ENCODE results near the gene MARCHF9. TPM values are rescaled to one million over a fixed set of nuclear protein-coding genes. Genes with fewer than 3 reads are reported as not detected.

MARCHF9 gene
- total RNA-seq, 1 donor from 2014 or later = 6.3 TPM

DNA sequence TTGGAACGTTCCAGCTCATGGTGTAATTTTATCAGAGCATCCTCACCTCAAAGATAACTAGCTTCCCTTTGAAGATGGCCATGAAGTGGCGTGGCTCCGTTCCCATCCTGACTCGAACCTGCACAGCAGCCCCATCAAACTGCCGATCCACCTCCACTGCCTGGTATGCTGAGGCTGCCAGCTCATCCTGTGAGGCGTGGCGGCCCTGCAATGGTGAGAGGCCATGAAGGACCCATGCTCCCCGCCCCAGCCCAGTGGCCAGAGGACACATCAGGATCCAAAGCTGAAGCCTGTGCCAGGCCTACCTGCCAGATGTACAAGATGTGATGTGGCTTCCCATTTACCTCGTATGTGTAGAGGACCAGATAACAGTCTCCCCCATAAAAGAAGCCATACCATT lies 52.4 kb downstream of the MARCHF9 start:
- FAIRE-seq (no peak), DNase-seq (ENCODE audit: low read depth) (no peak)
- H3K4me3 ChIP-seq (ENCODE audit: low read depth, low read length) = no peak overlapping the region
- no peaks in the 10 kb centered on the region for H3K27me3 ChIP-seq (ENCODE audit: control insufficient read depth, insufficient read depth, low read length)
- TF ChIP-seq, protein P1, sequence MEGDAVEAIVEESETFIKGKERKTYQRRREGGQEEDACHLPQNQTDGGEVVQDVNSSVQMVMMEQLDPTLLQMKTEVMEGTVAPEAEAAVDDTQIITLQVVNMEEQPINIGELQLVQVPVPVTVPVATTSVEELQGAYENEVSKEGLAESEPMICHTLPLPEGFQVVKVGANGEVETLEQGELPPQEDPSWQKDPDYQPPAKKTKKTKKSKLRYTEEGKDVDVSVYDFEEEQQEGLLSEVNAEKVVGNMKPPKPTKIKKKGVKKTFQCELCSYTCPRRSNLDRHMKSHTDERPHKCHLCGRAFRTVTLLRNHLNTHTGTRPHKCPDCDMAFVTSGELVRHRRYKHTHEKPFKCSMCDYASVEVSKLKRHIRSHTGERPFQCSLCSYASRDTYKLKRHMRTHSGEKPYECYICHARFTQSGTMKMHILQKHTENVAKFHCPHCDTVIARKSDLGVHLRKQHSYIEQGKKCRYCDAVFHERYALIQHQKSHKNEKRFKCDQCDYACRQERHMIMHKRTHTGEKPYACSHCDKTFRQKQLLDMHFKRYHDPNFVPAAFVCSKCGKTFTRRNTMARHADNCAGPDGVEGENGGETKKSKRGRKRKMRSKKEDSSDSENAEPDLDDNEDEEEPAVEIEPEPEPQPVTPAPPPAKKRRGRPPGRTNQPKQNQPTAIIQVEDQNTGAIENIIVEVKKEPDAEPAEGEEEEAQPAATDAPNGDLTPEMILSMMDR (IDR thresholded peaks at IDR 0.05; ENCODE audit: insufficient read depth, low read length, severe bottlenecking) = no peak
- no peaks in the 10 kb centered on the region for H3K36me3 ChIP-seq (ENCODE audit: control insufficient read depth, insufficient read depth, low read length)

GRCh38 chr12:57808351-57808750 lies 53.4 kb downstream of the MARCHF9 start:
- TF ChIP-seq, protein P1 (IDR thresholded peaks at IDR 0.05; ENCODE audit: insufficient read depth, low read length, severe bottlenecking) = no peak
- DNase-seq (ENCODE audit: low read depth) = no peak
- Histone ChIP-seq H3K27me3 (ENCODE audit: control insufficient read depth, insufficient read depth, low read length) (no peaks in the 10 kb centered on the region), H3K36me3 (ENCODE audit: control insufficient read depth, insufficient read depth, low read length) (no peaks in the 10 kb centered on the region), H3K4me3 (ENCODE audit: low read depth, low read length) (no peak overlapping the region)
- no peak for FAIRE-seq

DNA sequence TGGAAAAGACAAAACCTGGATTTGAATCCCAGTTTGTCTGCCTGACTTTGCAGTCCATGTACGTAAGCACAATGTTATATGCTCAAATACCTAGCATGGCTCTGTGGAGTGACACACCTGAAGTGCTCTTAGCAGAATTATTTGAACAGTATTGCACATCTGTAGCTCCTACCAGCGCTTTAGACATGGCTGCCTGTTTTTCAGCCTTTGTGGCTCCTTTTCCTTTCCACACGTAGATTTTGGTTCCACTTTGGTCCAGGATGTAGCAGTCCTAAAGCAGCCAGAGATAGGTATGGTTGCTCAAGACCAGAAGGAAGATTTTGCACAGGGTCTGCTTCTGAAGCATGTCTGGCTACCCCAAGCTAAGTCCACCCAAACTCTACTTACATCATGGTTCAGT lies 54.5 kb downstream of the MARCHF9 start:
- Histone ChIP-seq H3K36me3 (ENCODE audit: control insufficient read depth, insufficient read depth, low read length) (no peaks in the 10 kb centered on the region), H3K4me3 (ENCODE audit: low read depth, low read length) (no peak overlapping the region), H3K27me3 (ENCODE audit: control insufficient read depth, insufficient read depth, low read length) (no peaks in the 10 kb centered on the region)
- DNase-seq (ENCODE audit: low read depth) (no peak), FAIRE-seq (no peak)
- TF ChIP-seq, protein P1 (IDR thresholded peaks at IDR 0.05; ENCODE audit: insufficient read depth, low read length, severe bottlenecking) = no peak

Other genes with a start within 250 kb of the MARCHF9 start
- gene DDIT3, start 234.6 kb upstream of the MARCHF9 start, total RNA-seq = 213 and 231 TPM in 2 replicates
- gene MBD6, start 232.3 kb upstream of the MARCHF9 start, total RNA-seq = 5.0 and 5.1 TPM in 2 replicates
- 65.8 and 87.9 TPM in 2 replicates for gene DCTN2, start 207.9 kb upstream of the MARCHF9 start, total RNA-seq
- under 0.01 and 0.26 TPM in 2 replicates for gene KIF5A, start 205.1 kb upstream of the MARCHF9 start, total RNA-seq
- gene PIP4K2C, start 163.9 kb upstream of the MARCHF9 start, total RNA-seq = 38.4 and 46.3 TPM in 2 replicates
- 1.5 and 3.7 TPM in 2 replicates for gene DTX3, start 150.3 kb upstream of the MARCHF9 start, total RNA-seq
- 0.26 and 0.53 TPM in 2 replicates for gene ARHGEF25, start 143.7 kb upstream of the MARCHF9 start, total RNA-seq
- 0.13 TPM in 1 of 2 replicates, not detected in the other for gene B4GALNT1, start 121.9 kb upstream of the MARCHF9 start, total RNA-seq
- gene OS9, start 61.0 kb upstream of the MARCHF9 start, total RNA-seq = 182 and 405 TPM in 2 replicates
- under 0.01 TPM in 2 replicates for gene AGAP2, start 16.4 kb upstream of the MARCHF9 start, total RNA-seq
- gene TSPAN31, start 10.1 kb upstream of the MARCHF9 start, total RNA-seq = 100 and 109 TPM in 2 replicates
- gene CDK4, start 2.8 kb upstream of the MARCHF9 start, total RNA-seq = 61.3 and 113 TPM in 2 replicates
- gene CYP27B1, start 12.0 kb downstream of the MARCHF9 start, total RNA-seq = 0.77 and 3.9 TPM in 2 replicates
- gene METTL1, start 17.0 kb downstream of the MARCHF9 start, total RNA-seq = 2.8 and 5.8 TPM in 2 replicates
- gene EEF1AKMT3, start 17.5 kb downstream of the MARCHF9 start, total RNA-seq = 4.5 and 7.1 TPM in 2 replicates
- gene TSFM, start 27.7 kb downstream of the MARCHF9 start, total RNA-seq = 15.7 and 17.9 TPM in 2 replicates
- 0.79 and 1.9 TPM in 2 replicates for gene AVIL, start 63.6 kb downstream of the MARCHF9 start, total RNA-seq
- gene CTDSP2, start 91.6 kb downstream of the MARCHF9 start, total RNA-seq = 29.3 and 36.3 TPM in 2 replicates
- gene ATP23, start 186.5 kb downstream of the MARCHF9 start, total RNA-seq = 6.6 and 10.8 TPM in 2 replicates